Right atrium auricular region (tissue), 2 donors: ENCODE results near the gene ERGIC1. TPM values are rescaled to one million over a fixed set of nuclear protein-coding genes. Genes with fewer than 3 reads are reported as not detected.

Experiments
- DNase-seq: peaks from one replicate; pipeline ENCODE4 v3.0.0-alpha.2; 2019; ENCODE audit warnings: low spot score
- H3K27ac ChIP-seq, 2 donors: fragments of 200-600 bp; sonication (generic); 1 replicate in 1 of 2; 2 replicates in 1 of 2; pipeline ENCODE4 v1.5.1; 2016 to 2019
- H3K27me3 ChIP-seq, 2 donors: fragments of 200-600 bp; sonication (generic); one replicate each; pipeline versions ENCODE4 v1.5.1 to v1.6.0; 2017 to 2019
- H3K36me3 ChIP-seq: fragments of 200-600 bp; sonication (generic); one replicate; pipeline ENCODE4 v1.5.1; 2016
- H3K4me1 ChIP-seq, 2 donors: fragments of 200-600 bp; sonication (generic); one replicate each; pipeline versions ENCODE4 v1.5.1 to v1.6.0; 2017 to 2019
- H3K4me3 ChIP-seq, 2 donors: fragments of 200-600 bp; sonication (generic); 1 replicate in 1 of 2; 2 replicates in 1 of 2; pipeline ENCODE4 v1.5.1; 2017 to 2019; ENCODE audit warnings: mild to moderate bottlenecking in 1 of 2, moderate library complexity in 1 of 2
- H3K9me3 ChIP-seq, 2 donors: fragments of 200-600 bp; sonication (generic); one replicate each; pipeline ENCODE4 v1.5.1; 2019
- total RNA-seq, 2 donors: library from RNA; depleted of rRNA; stranded (reverse); fragments of >200 nt; gene quantifications; one replicate each; pipeline ENCODE4 v1.1.0, GENCODE V29; 2016
- TF ChIP-seq, protein P1 (sequence below), 2 donors: fragments of 200-600 bp; sonication (generic); IDR thresholded peaks; one replicate each; pipeline ENCODE4 v1.5.1; 2019; ENCODE audit warnings: antibody characterized with exemption in 2 of 2

The ERGIC1 gene
- total RNA-seq, 2 donors from 2014 or later = 70.7 to 113 TPM

- Histone ChIP-seq H3K9me3 (no peaks in the 10 kb centered on the region), H3K4me3 (no peak overlapping the region), H3K36me3 (no peaks in the 10 kb centered on the region), H3K27ac (peak overlapping the region; percentile 52 to 72), H3K27me3 (no peaks in the 10 kb centered on the region), H3K4me1 (peaks cover 0 to 41% of the 10 kb centered on the region in 2 donors)
- DNase-seq = no peak
- TF ChIP-seq, protein P1, sequence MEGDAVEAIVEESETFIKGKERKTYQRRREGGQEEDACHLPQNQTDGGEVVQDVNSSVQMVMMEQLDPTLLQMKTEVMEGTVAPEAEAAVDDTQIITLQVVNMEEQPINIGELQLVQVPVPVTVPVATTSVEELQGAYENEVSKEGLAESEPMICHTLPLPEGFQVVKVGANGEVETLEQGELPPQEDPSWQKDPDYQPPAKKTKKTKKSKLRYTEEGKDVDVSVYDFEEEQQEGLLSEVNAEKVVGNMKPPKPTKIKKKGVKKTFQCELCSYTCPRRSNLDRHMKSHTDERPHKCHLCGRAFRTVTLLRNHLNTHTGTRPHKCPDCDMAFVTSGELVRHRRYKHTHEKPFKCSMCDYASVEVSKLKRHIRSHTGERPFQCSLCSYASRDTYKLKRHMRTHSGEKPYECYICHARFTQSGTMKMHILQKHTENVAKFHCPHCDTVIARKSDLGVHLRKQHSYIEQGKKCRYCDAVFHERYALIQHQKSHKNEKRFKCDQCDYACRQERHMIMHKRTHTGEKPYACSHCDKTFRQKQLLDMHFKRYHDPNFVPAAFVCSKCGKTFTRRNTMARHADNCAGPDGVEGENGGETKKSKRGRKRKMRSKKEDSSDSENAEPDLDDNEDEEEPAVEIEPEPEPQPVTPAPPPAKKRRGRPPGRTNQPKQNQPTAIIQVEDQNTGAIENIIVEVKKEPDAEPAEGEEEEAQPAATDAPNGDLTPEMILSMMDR (IDR thresholded peaks at IDR 0.05) = no peak
Measured at GRCh38 chr5:172789687-172790495, 44.2 kb upstream of the ERGIC1 start.

- no peak for DNase-seq
- peaks cover 0 to 42% of the 10 kb centered on the region in 2 donors for H3K4me1 ChIP-seq
- no peaks in the 10 kb centered on the region for H3K36me3 ChIP-seq
- H3K4me3 ChIP-seq = no peak overlapping the region
- H3K27me3 ChIP-seq = no peaks in the 10 kb centered on the region
- no peaks in the 10 kb centered on the region for H3K9me3 ChIP-seq
- TF ChIP-seq, protein P1 (IDR thresholded peaks at IDR 0.05) = no peak
- no peak overlapping the region for H3K27ac ChIP-seq
Measured at GRCh38 chr5:172790496-172790889, 43.6 kb upstream of the ERGIC1 start.

DNA sequence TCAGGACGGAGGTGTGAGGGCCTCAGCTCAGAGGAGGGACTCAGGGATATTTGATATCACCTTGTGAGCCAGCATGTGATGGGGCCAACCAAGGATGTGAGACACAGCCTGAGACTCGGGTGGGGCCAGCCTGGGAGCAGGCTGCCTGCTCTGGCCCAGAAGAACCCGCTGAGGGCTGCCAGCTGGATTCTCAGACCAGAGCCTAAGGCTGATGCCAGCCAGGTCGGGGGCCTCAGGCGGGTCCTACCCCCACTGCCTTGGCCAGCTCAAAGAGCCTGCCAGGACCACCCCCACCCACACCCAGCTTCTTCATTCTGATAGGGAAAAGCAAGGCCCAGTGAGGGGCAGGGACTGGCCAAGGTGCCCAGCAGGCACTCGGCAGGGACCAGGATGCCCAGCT is 42.8 kb upstream of the ERGIC1 start:
- Histone ChIP-seq H3K27ac (no peak overlapping the region), H3K9me3 (no peaks in the 10 kb centered on the region), H3K4me1 (peaks cover 0 to 50% of the 10 kb centered on the region in 2 donors), H3K36me3 (no peaks in the 10 kb centered on the region), H3K27me3 (no peaks in the 10 kb centered on the region), H3K4me3 (no peak overlapping the region)
- TF ChIP-seq, protein P1 (IDR thresholded peaks at IDR 0.05) = no peak
- no peak for DNase-seq

DNA sequence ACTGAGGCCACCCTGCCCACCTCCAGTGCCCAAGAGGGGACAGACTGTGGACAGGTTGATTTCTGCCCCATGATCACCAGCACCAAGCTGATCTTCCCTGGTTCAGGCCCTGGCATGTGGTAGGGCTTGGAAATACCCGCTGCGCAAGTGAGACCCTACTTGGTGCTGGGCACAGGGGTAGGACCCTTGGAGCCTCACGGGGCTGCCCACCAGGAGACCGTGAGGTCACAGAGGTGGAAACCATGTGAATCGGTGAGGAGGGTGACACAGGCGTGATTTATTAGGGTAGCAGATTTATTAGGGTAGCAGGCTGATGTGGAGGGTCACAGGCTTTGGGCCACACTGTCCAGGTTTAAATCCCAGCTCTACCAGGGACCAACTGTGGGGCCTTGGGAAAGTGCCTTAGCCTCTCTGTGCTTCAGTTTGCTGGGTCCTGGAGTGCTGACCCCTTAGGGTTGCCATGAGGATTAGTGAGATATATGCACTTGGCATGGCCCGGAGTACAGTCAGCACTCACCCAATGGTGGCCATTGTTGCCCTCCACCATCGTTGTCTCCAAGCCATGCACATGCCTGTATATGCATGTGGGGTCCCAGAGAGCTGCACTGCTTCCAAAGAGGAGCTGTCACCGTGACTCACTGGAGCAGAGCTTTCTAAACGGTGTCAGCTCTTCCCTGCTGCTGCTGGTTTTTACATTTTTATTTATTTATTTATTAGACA is 42.2 kb upstream of the ERGIC1 start:
- no peak overlapping the region for H3K27ac ChIP-seq
- no peak for DNase-seq
- TF ChIP-seq, protein P1 (IDR thresholded peaks at IDR 0.05) = no peak
- no peak overlapping the region for H3K4me3 ChIP-seq
- H3K27me3 ChIP-seq = no peaks in the 10 kb centered on the region
- H3K36me3 ChIP-seq = no peaks in the 10 kb centered on the region
- H3K9me3 ChIP-seq = no peaks in the 10 kb centered on the region
- peaks cover 0 to 53% of the 10 kb centered on the region in 2 donors for H3K4me1 ChIP-seq

- Histone ChIP-seq H3K4me1 (peaks cover 0 to 56% of the 10 kb centered on the region in 2 donors), H3K27me3 (no peaks in the 10 kb centered on the region), H3K4me3 (no peak overlapping the region), H3K9me3 (no peaks in the 10 kb centered on the region), H3K36me3 (no peaks in the 10 kb centered on the region), H3K27ac (peak overlapping the region; percentile 75 to 81)
- DNase-seq = no peak
- TF ChIP-seq, protein P1 (IDR thresholded peaks at IDR 0.05) = no peak
Measured at GRCh38 chr5:172792701-172793570, 41.1 kb upstream of the ERGIC1 start.
